Stimulated activated naive CD8-positive, alpha-beta T cell treated with anti-CD3 and anti-CD28 coated beads, Interleukin-15, Interleukin-2, amounts not matched to agents 100 U/mL and 50 U/mL, for 24 hours (primary cell): Measurements from ENCODE around the gene CNNM2.
"Not testable (repeated sequence)": the region's sequence is repeated elsewhere in the genome, so short reads cannot be mapped to it uniquely, and the experiment has no call there.

Experiments
- ATAC-seq: fragments of 150-1000 bp; cut with Tn5 transposase; one replicate; pipeline ENCODE4 v1.10.0; 2021
- DNase-seq: peaks from one replicate; pipeline ENCODE4 v3.0.0; 2021

CNNM2 gene

GRCh38 chr10:102970562-102971340, 52.7 kb downstream of the CNNM2 start:
- DNase-seq (no peak), ATAC-seq (no peak)

GRCh38 chr10:102975483-102976379, 57.6 kb downstream of the CNNM2 start:
- DNase-seq (no peak), ATAC-seq (no peak)

GRCh38 chr10:102976380-102976726, 58.3 kb downstream of the CNNM2 start:
- not testable (repeated sequence) for DNase-seq, ATAC-seq

GRCh38 chr10:102982296-102982695, 64.2 kb downstream of the CNNM2 start:
- DNase-seq: no peak
- ATAC-seq: no peak

- ATAC-seq (no peak), DNase-seq (no peak)
Measured at GRCh38 chr10:102984086-102984485, 66.0 kb downstream of the CNNM2 start.

- DNase-seq: no peak
- ATAC-seq: no peak
Measured at GRCh38 chr10:102985811-102986210, 67.7 kb downstream of the CNNM2 start.

- DNase-seq (no peak), ATAC-seq (no peak)
Measured at GRCh38 chr10:102988404-102989314, 70.6 kb downstream of the CNNM2 start.

- ATAC-seq (peak; percentile 28), DNase-seq (no peak)
Measured at GRCh38 chr10:102994531-102995295, 76.6 kb downstream of the CNNM2 start.

GRCh38 chr10:102996876-102997275, 78.8 kb downstream of the CNNM2 start:
- ATAC-seq (no peak), DNase-seq (no peak)

GRCh38 chr10:102997998-102998397, 79.9 kb downstream of the CNNM2 start:
- no peak for DNase-seq
- ATAC-seq: no peak

GRCh38 chr10:102998399-102998907, 80.4 kb downstream of the CNNM2 start:
- no peak for ATAC-seq
- no peak for DNase-seq

- not testable (repeated sequence) for ATAC-seq, DNase-seq
Measured at GRCh38 chr10:103000050-103000449, 82.0 kb downstream of the CNNM2 start.

- DNase-seq: no peak
- no peak for ATAC-seq
Measured at GRCh38 chr10:103007017-103007416, 88.9 kb downstream of the CNNM2 start.

GRCh38 chr10:103013416-103013815, 95.3 kb downstream of the CNNM2 start:
- ATAC-seq: no peak

GRCh38 chr10:103019425-103019824, 101.3 kb downstream of the CNNM2 start:
- DNase-seq (no peak), ATAC-seq (no peak)

More at GRCh38 chr10:103013416-103013815, 95.3 kb downstream of the CNNM2 start:
- no peak for DNase-seq

- no peak for DNase-seq
- no peak for ATAC-seq
Measured at GRCh38 chr10:103021150-103021899, 103.2 kb downstream of the CNNM2 start.

- ATAC-seq: no peak
Measured at GRCh38 chr10:103021900-103022293, 103.8 kb downstream of the CNNM2 start.

GRCh38 chr10:103025696-103026095, 107.6 kb downstream of the CNNM2 start:
- no peak for ATAC-seq
- DNase-seq: no peak

More at GRCh38 chr10:103021900-103022293, 103.8 kb downstream of the CNNM2 start:
- no peak for DNase-seq

- DNase-seq (no peak), ATAC-seq (no peak)
Measured at GRCh38 chr10:103038570-103038969, 120.5 kb downstream of the CNNM2 start.

- DNase-seq: no peak
- ATAC-seq: no peak
Measured at GRCh38 chr10:103040418-103040817, 122.3 kb downstream of the CNNM2 start.
